OCI-LY1 (cell line): ENCODE results near the gene CLIC4.

Experiments used
- EZH2 ChIP-seq: fragments of 200-600 bp; sonication (generic), shearing (Covaris generic); IDR thresholded peaks from 2 replicates; pipeline ENCODE4 v1.8.0; 2017; ENCODE audit warnings: borderline replicate concordance, mixed run types, mild to moderate bottlenecking, antibody characterized with exemption, low read length, moderate library complexity, mixed read lengths
- TF ChIP-seq, protein P1 (sequence below): fragments of 200-600 bp; sonication (generic), shearing (Covaris generic); IDR thresholded peaks from 2 replicates; pipeline ENCODE4 v1.5.1; 2017; ENCODE audit warnings: mild to moderate bottlenecking, antibody characterized with exemption, low read length, moderate library complexity, mixed read lengths

DNA sequence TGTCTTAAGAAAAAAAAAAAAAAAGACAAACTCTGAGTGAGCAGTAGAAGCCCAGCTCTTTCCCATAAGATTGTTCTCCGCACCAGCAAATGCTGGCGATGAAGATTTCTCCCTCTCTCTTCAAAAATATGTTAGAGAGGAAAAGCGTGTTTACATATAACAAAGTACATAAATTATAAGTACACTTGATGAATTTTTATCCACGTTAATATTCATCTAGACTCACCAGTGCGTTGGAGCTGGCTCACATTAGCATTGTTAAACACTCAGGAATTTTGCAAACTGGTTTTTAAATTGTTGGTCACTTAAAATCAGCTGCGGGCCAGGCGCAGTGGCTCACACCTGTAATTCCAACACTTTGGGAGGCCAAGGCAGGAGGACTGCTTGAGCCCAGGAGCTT, 128.8 kb downstream of the CLIC4 start:
- no peak for TF ChIP-seq EZH2
- TF ChIP-seq, protein P1, sequence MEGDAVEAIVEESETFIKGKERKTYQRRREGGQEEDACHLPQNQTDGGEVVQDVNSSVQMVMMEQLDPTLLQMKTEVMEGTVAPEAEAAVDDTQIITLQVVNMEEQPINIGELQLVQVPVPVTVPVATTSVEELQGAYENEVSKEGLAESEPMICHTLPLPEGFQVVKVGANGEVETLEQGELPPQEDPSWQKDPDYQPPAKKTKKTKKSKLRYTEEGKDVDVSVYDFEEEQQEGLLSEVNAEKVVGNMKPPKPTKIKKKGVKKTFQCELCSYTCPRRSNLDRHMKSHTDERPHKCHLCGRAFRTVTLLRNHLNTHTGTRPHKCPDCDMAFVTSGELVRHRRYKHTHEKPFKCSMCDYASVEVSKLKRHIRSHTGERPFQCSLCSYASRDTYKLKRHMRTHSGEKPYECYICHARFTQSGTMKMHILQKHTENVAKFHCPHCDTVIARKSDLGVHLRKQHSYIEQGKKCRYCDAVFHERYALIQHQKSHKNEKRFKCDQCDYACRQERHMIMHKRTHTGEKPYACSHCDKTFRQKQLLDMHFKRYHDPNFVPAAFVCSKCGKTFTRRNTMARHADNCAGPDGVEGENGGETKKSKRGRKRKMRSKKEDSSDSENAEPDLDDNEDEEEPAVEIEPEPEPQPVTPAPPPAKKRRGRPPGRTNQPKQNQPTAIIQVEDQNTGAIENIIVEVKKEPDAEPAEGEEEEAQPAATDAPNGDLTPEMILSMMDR: no peak
